ENCODE results near the gene ESR2. TPM values are rescaled to one million over a fixed set of nuclear protein-coding genes. Genes with fewer than 3 reads are reported as not detected.

Gene ESR2
- 1.9 TPM for total RNA-seq

DNA sequence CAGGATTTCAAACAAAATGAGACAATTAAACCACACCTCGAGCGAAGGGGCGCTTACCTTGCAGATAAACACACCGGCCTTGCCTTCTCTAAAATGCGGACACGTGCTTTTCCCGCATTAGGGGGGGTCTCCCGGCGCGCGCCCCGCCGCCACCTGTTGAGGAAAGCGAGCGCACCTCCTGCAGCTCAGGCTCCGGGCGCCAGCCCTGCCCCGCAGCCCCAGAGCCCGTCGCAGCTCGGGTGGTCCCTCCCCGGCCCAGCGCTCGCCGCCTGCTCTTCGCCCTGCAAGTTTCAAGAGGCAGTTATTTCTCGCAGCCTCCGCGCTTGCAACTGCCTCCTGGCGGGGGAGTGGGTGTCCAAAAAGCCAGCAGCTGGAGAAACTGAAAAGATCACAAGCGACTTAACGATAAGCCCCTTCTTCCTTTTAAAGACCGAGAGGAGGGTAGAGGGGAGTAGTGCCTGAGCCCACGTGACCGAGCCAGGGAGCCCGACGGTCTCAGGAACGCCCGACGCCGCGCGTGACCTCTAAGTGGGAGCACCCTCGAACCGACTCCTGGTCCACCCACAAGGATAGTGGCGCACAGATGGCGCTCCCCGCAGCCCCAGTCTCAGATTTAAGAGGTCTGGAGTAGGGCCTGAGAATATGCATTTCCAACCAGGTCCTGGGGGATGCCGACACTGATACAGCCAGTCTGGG is at the start of gene ESR2:
TSS of gene ESR2 (minus strand) at position 396 of the 696 bp plus-strand sequence. CDS start 11,386 bp downstream, outside the sequence.

Small RNA genes within 50 kb of the gene (small RNA-seq; reads per million reads assigned to genes)
- not detected for gene MIR548H1 (ENCODE audit: low replicate concordance)

Other genes with a start within 250 kb of the ESR2 start
- 39.1 TPM for gene MTHFD1, start 94.0 kb upstream of the ESR2 start, total RNA-seq
- gene AKAP5, start 171.1 kb upstream of the ESR2 start, total RNA-seq: 19.1 TPM
- gene ZBTB25, start 209.5 kb upstream of the ESR2 start, total RNA-seq: 21.0 TPM
- 47.6 TPM for gene ZBTB1, start 210.4 kb upstream of the ESR2 start, total RNA-seq
- gene HSPA2, start 246.4 kb upstream of the ESR2 start, total RNA-seq: 10.3 TPM